22Rv1 (cell line): ENCODE measurements around the gene BRD7.
"Not testable (repeated sequence)": the region's sequence is repeated elsewhere in the genome, so short reads cannot be mapped to it uniquely, and the experiment has no call there.

Experiments used
- H3K27ac ChIP-seq: fragments of 450-650 bp; 2 replicates; pipeline ENCODE4 v1.5.1; 2017
- ZFX ChIP-seq: fragments of 450-650 bp; IDR thresholded peaks from 2 replicates; pipeline ENCODE4 v1.6.1; 2017; ENCODE audit warnings: antibody characterized with exemption, borderline replicate concordance
- TF ChIP-seq, protein P1 (sequence below): fragments of 450-650 bp; IDR thresholded peaks from 2 replicates; pipeline ENCODE4 v1.5.1; 2017; ENCODE audit warnings: mild to moderate bottlenecking

BRD7 gene

DNA sequence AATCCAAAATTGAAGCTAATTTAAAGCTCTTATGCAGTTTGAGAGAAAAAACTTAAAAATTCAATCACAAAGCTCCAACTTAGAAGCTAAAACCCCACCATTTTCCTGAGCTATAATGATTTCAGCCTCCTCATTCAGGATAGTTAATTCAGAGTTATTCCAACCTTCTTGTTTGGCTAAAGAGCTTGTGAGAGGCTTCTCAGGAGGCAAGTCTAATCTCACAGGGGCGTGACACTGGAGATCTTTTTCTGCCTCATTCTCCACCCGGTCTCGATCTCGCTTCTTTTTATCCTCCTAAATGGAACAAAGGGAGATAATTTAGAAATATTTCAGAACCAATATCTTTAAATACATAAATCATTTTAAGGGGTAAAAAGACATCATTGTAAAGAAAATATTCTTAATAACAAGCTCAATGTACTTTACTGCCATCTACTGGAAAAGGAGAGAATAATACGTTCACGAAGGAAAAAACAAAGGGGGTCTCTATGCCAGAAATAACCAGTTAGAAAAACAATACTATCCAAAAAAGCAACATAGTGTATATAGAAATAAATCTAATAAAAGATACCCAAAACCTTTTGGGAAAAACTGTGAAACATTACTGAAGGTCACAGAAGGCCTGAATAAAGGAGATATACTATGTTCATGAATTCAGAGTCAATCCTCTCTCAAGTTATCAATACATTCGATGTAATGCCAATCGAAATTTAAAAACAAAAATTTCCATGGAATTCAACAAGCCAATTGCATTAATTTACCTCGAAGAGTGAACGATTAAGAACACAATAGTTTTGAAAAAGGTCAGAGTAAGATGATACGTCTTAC lies 13.9 kb downstream of the BRD7 start:
- TF ChIP-seq, protein P1, sequence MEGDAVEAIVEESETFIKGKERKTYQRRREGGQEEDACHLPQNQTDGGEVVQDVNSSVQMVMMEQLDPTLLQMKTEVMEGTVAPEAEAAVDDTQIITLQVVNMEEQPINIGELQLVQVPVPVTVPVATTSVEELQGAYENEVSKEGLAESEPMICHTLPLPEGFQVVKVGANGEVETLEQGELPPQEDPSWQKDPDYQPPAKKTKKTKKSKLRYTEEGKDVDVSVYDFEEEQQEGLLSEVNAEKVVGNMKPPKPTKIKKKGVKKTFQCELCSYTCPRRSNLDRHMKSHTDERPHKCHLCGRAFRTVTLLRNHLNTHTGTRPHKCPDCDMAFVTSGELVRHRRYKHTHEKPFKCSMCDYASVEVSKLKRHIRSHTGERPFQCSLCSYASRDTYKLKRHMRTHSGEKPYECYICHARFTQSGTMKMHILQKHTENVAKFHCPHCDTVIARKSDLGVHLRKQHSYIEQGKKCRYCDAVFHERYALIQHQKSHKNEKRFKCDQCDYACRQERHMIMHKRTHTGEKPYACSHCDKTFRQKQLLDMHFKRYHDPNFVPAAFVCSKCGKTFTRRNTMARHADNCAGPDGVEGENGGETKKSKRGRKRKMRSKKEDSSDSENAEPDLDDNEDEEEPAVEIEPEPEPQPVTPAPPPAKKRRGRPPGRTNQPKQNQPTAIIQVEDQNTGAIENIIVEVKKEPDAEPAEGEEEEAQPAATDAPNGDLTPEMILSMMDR: peak; percentile 87
- TF ChIP-seq ZFX: no peak
- H3K27ac ChIP-seq: no peak overlapping the region

DNA sequence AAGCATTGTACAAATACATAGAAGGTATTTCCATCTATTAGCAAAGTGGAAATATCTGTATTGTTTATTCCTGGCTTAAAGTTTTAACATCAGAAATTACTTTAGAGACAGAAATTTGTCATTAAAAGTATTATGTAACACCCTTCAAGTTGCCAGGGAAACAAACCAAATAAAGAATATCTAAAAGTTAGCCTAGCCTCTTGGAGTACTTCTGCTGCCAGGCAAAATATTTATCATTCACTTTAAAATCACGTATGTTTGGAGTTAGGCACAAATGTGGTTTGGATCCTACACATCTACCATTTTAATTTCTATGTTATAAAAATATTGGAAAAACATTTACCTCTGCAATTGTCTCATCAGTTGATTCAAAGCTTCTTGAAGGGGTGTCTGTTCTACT lies 14.7 kb downstream of the BRD7 start:
- no peak overlapping the region for H3K27ac ChIP-seq
- TF ChIP-seq, protein P1: no peak

DNA sequence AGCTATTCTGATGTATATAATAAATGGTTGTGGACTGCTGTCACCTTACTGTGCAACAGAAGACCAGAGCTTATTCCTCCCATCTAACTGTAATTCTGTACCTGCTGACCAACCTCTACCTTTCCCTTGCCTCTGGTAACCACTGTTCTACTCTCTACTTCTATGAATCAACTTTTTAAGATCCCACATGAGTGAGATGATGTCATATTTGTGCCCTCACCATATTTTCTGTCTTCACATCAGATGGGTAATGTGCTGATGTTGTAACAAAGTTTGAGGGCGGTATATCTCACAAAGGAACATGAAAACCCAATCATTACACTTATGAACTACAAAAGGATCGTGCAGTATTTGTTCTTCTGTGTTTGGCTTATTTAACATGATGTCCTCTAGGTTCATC lies 16.8 kb downstream of the BRD7 start:
- TF ChIP-seq, protein P1: no peak
- TF ChIP-seq ZFX: no peak
- H3K27ac ChIP-seq: no peak overlapping the region

DNA sequence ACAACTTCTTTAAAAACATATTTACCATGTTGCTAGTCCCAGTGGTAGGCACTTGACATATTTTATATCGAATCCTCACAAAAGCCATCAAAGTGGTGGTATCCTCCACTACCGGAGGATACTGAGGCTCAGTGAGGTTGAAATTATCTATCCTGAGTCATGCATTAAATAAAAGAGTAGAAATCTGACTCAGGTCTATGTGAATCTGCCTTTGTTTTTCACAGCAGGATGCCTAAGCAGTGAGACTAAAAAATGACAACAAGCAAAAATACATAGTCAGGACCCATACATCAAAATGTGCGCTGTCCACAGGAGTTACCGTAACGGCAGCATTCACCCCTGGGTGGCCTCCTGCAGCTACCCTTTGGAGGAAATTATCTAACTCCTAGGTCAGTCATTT lies 17.7 kb downstream of the BRD7 start:
- TF ChIP-seq, protein P1: no peak
- no peak for TF ChIP-seq ZFX
- H3K27ac ChIP-seq: no peak overlapping the region

DNA sequence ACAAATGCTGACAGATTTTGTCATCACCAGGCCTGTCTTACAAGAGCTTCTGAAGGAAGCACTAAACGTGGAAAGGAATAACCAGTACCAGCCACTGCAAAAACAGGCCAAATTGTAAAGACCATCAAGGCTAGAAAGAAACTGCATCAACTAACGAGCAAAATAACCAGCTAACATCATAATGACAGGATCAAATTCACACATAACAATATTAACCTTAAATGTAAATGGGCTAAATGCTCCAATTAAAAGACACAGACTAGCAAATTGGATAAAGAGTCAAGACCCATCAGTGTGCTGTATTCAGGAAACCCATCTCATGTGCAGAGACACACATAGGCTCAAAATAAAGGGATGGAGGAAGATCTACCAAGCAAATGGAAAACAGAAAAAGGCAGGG lies 23.6 kb downstream of the BRD7 start:
- H3K27ac ChIP-seq: not testable (repeated sequence)

DNA sequence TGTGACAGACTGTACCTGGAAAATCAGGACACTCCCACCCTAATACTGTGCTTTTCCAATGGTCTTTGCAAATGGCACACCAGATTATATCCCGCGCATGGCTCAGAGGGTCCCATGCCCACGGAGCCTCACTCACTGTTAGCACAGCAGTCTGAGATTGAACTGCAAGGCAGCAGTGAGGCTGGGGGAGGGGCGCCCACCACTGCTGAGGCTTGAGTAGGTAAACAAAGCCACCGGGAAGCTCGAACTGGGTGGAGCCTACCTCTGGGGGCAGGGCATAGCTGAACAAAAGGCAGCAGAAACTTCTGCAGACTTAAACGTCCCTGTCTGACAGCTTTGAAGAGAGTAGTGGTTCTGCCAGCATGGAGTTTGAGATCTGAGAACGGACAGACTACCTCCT lies 25.2 kb downstream of the BRD7 start:
- not testable (repeated sequence) for H3K27ac ChIP-seq

DNA sequence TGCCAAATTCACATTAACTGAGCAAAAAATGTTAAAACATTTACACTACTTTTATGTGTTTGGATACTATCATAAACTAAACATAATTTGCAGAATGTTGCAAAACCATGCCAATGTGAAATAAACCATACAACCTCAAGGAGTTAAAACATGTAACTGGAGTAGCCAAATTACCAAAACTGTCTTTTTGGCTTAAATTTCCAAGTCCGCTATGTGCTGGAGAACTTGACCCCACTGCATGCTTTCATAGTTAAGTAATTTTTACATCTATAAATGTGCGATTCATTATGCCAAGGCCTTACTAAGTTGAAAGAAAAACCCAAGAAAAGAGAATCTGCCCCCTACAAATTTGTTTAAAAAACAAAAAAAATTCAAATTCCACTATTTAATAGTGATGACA lies 28.2 kb downstream of the BRD7 start:
- TF ChIP-seq ZFX: no peak
- TF ChIP-seq, protein P1: no peak
- H3K27ac ChIP-seq: no peak overlapping the region

DNA sequence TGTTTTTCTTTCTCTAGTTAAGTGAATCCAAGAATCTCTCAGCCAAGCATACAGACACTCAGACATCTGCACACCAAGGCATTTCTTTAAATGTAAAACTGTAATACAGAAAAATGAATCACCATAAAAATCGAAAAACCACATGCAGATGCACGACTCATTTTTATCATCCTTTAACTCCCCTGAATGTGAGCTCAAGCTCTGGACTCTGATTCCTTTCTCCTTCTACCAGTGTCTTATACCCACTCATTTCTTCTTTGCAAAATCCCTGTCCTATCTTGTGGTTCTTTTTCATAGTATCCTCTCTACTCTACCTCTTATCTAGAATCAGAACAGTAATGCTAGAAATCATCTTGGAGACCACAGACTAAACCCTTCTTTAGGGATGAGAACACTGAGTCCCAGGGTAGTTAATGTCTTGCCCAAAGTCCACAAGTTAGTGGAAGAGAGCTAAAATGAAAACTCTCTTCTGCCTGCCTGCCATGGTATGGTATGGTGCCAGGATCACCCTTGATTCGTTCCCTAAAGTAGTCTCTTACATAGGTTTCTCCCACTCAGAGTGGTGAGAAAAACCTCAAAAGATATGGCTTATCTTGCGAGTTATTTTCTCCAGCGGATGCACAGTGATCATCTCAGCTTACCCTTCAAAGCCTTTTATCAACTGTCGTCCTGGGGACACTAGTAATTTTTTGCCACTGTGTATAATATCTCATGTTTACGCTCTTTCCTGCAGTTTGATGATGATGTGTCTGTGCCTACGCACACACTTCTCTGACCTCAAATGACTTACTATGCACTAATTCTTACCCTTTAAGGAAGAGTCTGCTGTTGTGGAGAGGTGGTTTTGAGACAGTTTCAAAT lies 30.2 kb downstream of the BRD7 start:
- H3K27ac ChIP-seq: no peak overlapping the region
- TF ChIP-seq, protein P1: no peak
- TF ChIP-seq ZFX: no peak
